ENCODE measurements around the gene DLGAP4. TPM values are rescaled to one million over a fixed set of nuclear protein-coding genes. Genes with fewer than 3 reads are reported as not detected.

The DLGAP4 gene
- total RNA-seq, 5 donors from 2014 or later (not counting 1 experiment from before 2014, with no cell fraction given): 36.4 to 54.4 (median 43.9) TPM

DNA sequence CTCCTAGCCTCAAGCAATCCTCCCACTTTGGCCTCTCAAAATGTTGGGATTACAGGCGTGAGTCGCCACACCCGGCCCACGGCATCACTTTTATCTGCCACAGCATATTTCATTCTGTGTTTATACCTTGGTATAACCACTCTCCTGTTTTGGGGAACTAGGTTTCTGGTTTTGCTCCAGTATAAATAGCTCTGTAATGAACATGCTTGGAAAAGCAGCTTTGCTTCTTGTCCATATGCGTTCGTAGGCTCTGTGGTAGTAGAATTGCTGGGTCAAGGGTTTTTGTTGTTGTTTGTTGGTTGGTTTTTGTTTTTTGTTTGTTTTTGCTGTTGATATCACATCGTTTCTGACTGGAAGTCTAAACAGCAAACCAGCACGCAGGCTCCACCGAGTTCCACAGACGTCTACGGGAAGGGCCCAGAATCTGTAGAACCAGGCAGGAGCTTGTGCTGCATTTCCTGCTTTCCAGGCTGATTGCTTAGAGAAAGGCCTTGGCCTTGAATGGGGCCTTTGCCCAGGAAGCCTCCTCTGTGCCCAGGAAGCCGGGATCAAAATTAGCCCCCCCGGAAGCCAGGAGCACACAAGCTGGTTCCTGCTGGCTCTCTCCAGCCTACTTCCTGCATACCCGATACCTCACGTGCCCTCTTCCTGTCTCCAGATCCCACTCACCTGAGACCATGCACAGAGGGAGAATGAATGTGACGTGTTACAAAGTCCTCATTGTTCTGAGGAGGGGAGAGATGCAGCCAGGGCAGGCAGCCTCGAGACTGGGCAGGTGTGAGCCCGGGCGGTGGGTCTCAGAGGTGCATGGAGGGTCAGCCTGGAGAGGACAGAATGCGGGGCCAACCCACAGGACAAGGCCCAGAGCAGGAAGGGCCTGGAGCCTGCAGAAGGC lies 35.1 kb upstream of the DLGAP4 start:
- Mint-ChIP-seq H3K4me1 (no peaks in the 10 kb centered on the region), H3K36me3 (no peaks in the 10 kb centered on the region), H3K27me3 (peaks cover 4 to 15% of the 10 kb centered on the region in 2 donors), H3K4me3 (no peak overlapping the region), H3K27ac (no peak overlapping the region), H3K9me3 (no peaks in the 10 kb centered on the region)
- CTCF ChIA-PET: no interaction called here
- Histone ChIP-seq H3K4me3 (ENCODE audit: control insufficient read depth in 1 of 2, extremely low read depth in 1 of 2, low read length in 1 of 2) (no peak overlapping the region), H3K9me3 (no peaks in the 10 kb centered on the region), H3K27ac (ENCODE audit: low read length) (no peak overlapping the region), H3K4me1 (ENCODE audit: control insufficient read depth in 1 of 2, extremely low read depth in 1 of 2, insufficient read depth in 2 of 2, low read length in 2 of 2) (no peaks in the 10 kb centered on the region), H3K27me3 (replicated peaks in 1 of 2; ENCODE audit: control insufficient read depth in 2 of 2, extremely low read depth in 1 of 2, insufficient read depth in 2 of 2, low read length in 1 of 2) (peaks cover 0 to 54% of the 10 kb centered on the region in 2 experiments), H3K36me3 (ENCODE audit: control insufficient read depth in 2 of 2, extremely low read depth in 1 of 2, insufficient read depth in 1 of 2, low read length in 1 of 2) (no peaks in the 10 kb centered on the region)
- POLR2A ChIA-PET: no interaction called here
- ATAC-seq (replicated peaks in 1 of 4) (no peak), DNase-seq (no peak)
- WGBS (ENCODE audit: insufficient coverage): 81% methylated on average over 14 of the region's 20 CpGs

DNA sequence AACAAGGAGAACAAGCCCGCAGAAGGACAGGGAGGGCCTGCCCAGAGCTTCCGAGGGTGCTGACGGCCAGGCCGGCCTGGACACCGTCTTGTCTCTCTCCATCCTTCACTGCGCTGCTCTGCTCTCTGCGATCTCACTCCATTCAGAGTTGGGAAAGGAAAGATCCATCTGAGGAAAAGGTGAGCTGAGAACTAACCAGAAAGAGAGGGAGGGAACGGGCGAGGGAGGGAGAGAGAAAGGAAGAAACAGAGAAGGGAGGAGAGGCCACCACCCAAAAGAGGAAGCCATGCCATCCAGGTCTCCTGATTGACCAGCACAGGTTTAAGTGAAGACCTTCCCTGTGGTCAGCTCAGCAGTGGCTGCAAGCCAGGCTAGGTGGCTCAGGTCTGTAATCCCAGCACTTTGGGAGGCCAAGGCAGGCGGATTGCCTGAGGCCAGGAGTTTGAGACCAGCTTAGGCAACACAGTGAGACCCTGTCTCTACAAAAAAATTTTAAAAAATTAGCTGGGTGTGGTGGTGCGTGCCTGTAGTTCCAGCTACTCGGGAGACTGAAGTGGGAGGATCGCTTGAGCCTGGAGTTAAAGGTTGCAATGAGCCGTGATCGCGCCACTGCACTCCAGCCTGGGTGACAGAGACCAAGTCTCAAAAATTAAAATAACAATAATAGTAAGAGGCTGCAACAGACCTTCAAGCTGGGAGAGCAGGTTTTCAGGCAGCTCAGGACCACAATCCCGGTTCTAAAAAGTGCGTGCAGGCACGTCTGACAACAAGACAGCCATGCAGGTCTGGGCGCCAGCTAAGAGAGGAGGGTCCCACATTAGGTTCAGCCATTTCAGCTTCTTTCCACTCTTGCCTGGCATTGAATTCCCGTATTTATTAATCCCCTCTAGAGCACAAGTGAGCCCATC lies 34.2 kb upstream of the DLGAP4 start:
- Histone ChIP-seq H3K27me3 (replicated peaks in 1 of 2; ENCODE audit: control insufficient read depth in 2 of 2, extremely low read depth in 1 of 2, insufficient read depth in 2 of 2, low read length in 1 of 2) (peaks cover 0 to 49% of the 10 kb centered on the region in 2 experiments), H3K4me1 (ENCODE audit: control insufficient read depth in 1 of 2, extremely low read depth in 1 of 2, insufficient read depth in 2 of 2, low read length in 2 of 2) (no peaks in the 10 kb centered on the region), H3K27ac (ENCODE audit: low read length) (no peak overlapping the region), H3K36me3 (ENCODE audit: control insufficient read depth in 2 of 2, extremely low read depth in 1 of 2, insufficient read depth in 1 of 2, low read length in 1 of 2) (no peaks in the 10 kb centered on the region), H3K9me3 (no peaks in the 10 kb centered on the region), H3K4me3 (ENCODE audit: control insufficient read depth in 1 of 2, extremely low read depth in 1 of 2, low read length in 1 of 2) (no peak overlapping the region)
- ATAC-seq (replicated peaks in 1 of 4): no peak
- Mint-ChIP-seq H3K27ac (no peak overlapping the region), H3K36me3 (no peaks in the 10 kb centered on the region), H3K27me3 (peaks cover 4 to 17% of the 10 kb centered on the region in 2 donors), H3K4me3 (no peak overlapping the region), H3K9me3 (no peaks in the 10 kb centered on the region), H3K4me1 (no peaks in the 10 kb centered on the region)
- ChIA-PET POLR2A (no interaction called here), CTCF (interaction anchor here in 1 of 2 donors (0.6 kb wide), 1 partner anchor 209 kb away, joined by 5 read pairs; no protein-coding TSS in a partner anchor)
- no peak for DNase-seq
- WGBS (ENCODE audit: insufficient coverage): 90% methylated on average over 6 of the region's 21 CpGs

DNA sequence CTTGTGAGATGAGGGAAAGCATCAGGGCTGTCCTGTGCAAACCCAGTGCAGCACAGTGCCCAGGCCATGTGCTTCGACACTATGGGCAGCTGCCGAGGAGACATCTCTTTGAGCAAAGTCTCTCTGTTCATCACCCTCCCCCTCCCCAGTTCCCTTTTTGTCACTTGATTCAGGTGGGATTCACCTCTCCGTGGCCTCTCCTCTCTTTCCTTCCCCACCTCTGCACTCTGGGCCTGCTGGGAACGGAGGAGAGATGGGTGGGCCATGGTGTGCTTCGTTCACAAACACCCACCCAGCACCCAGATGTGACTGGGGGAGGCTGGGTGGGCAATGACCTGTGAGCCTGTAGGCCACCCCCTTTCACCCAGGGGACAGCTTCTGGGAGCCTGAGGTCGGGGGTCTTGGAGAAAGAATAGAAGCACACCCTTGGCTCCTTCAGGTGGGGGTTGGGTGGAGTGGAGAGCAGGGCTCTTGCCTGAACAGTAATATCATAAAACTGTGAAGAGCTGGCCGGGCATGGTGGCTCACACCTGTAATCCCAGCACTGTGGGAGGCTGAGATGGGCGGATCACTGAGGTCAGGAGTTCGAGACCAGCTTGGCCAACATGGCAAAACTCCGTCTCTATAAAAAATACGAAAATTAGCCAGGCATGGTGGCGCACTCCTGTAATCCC lies 33.5 kb upstream of the DLGAP4 start:
- no peaks in the 10 kb centered on the region for H3K4me1 Mint-ChIP-seq
- no peak overlapping the region for H3K27ac Mint-ChIP-seq

DNA sequence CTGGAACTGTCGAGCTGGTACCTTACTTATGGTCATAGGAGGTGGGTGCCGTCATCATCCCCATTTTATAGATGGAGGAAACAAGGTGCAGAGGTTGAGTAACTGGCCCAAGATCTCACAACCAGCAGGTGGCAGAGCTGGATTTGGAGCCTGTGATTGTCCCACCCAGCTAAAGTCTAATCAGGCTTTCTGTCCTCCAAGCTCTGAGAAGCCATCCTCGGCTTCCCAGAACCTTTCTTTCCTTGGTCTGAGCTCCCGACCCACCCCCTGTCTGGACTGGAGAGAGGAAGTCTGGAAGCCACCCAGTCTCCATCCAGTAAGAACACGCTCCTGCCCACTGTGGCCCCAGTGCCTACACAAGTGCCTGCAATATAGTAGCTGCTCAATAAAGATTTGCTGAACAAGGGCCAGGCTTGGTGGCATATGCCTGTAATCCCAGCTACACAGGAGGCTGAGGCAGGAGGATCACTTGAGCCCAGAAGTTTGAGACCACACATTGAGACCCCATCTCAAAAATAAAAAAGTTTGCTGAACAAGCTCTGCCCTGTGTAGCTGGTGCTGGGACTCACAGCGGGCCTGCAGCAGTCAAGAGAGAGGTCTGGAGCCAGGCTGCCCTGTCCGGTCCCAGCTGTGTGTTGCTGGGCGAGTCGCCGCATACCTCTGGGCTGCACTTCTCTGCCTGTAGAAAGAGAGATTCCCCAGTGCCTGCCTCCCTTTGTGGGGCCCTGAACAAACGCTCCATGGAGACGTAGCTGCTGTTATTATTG lies 32.5 kb upstream of the DLGAP4 start:
- H3K27ac ChIP-seq (ENCODE audit: low read length): no peak overlapping the region
- Mint-ChIP-seq H3K27ac (no peak overlapping the region), H3K9me3 (no peaks in the 10 kb centered on the region), H3K4me1 (no peaks in the 10 kb centered on the region), H3K36me3 (no peaks in the 10 kb centered on the region), H3K4me3 (no peak overlapping the region), H3K27me3 (peaks cover 4 to 23% of the 10 kb centered on the region in 2 donors)
- H3K36me3 ChIP-seq (ENCODE audit: control insufficient read depth in 2 of 2, extremely low read depth in 1 of 2, insufficient read depth in 1 of 2, low read length in 1 of 2): no peaks in the 10 kb centered on the region
- H3K4me3 ChIP-seq (ENCODE audit: control insufficient read depth in 1 of 2, extremely low read depth in 1 of 2, low read length in 1 of 2): no peak overlapping the region
- peaks cover 0 to 48% of the 10 kb centered on the region in 2 experiments for H3K27me3 ChIP-seq (replicated peaks in 1 of 2; ENCODE audit: control insufficient read depth in 2 of 2, extremely low read depth in 1 of 2, insufficient read depth in 2 of 2, low read length in 1 of 2)
- no peak for ATAC-seq (replicated peaks in 1 of 4)
- H3K9me3 ChIP-seq: no peaks in the 10 kb centered on the region
- 85% methylated on average over 8 of the region's 12 CpGs for WGBS (ENCODE audit: insufficient coverage)
- CTCF ChIA-PET: interaction anchor here in 1 of 2 donors (0.6 to 0.8 kb wide), 2 partner anchors 460 to 481 kb away, joined by 3 read pairs; no protein-coding TSS in a partner anchor
- DNase-seq: peak in 2 of 35 experiments; percentile 5 to 27
- POLR2A ChIA-PET: no interaction called here
- no peaks in the 10 kb centered on the region for H3K4me1 ChIP-seq (ENCODE audit: control insufficient read depth in 1 of 2, extremely low read depth in 1 of 2, insufficient read depth in 2 of 2, low read length in 2 of 2)

More for the DNA sequence above, 33.5 kb upstream of the DLGAP4 start:
- no peak for ATAC-seq (replicated peaks in 1 of 4)
- Mint-ChIP-seq H3K36me3 (no peaks in the 10 kb centered on the region), H3K9me3 (no peaks in the 10 kb centered on the region), H3K4me3 (no peak overlapping the region), H3K27me3 (peaks cover 4 to 17% of the 10 kb centered on the region in 2 donors)
- 81% methylated on average over 9 of the region's 12 CpGs for WGBS (ENCODE audit: insufficient coverage)
- ChIA-PET CTCF (interaction anchor here (0.6 to 0.8 kb wide), 2 partner anchors 209 to 482 kb away, joined by 3 to 5 read pairs; no protein-coding TSS in a partner anchor), POLR2A (no interaction called here)
- Histone ChIP-seq H3K4me1 (ENCODE audit: control insufficient read depth in 1 of 2, extremely low read depth in 1 of 2, insufficient read depth in 2 of 2, low read length in 2 of 2) (no peaks in the 10 kb centered on the region), H3K4me3 (ENCODE audit: control insufficient read depth in 1 of 2, extremely low read depth in 1 of 2, low read length in 1 of 2) (no peak overlapping the region), H3K27me3 (replicated peaks in 1 of 2; ENCODE audit: control insufficient read depth in 2 of 2, extremely low read depth in 1 of 2, insufficient read depth in 2 of 2, low read length in 1 of 2) (peaks cover 0 to 50% of the 10 kb centered on the region in 2 experiments), H3K36me3 (ENCODE audit: control insufficient read depth in 2 of 2, extremely low read depth in 1 of 2, insufficient read depth in 1 of 2, low read length in 1 of 2) (no peaks in the 10 kb centered on the region), H3K9me3 (no peaks in the 10 kb centered on the region), H3K27ac (ENCODE audit: low read length) (no peak overlapping the region)
- no peak for DNase-seq

DNA sequence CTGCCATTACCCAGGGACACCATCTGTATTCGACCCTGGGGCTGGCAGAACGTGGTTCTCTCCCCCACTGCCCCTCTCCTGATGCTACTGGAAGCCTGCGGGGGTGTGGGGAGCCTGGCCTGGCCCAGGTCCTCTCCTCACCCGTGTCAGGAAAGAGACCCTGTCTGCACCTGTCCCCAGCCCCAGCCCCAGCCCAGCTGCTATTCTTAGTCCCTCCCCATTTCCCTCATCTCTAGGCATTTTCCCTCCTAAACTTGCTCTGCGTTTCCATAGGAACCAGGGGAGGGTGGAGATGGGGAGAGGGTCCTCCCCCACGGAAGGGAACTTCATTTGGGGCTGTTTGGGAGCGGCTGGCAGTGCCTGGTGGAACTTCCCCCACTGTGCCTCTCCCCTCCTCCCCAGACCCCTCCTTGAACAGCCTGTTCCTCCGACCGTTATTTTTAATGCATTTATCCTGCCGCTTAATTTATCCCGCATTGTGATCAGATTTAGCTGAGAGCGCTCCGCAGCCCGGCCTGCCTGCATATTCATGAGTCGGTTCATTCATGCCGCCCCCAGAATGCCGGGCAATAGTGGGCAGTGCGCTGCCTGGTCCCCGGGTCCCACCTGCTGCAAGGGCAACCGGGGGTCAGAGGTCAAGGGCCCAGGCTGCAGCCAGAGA lies 31.8 kb upstream of the DLGAP4 start:
- H3K9me3 ChIP-seq: no peaks in the 10 kb centered on the region
- no peaks in the 10 kb centered on the region for H3K36me3 ChIP-seq (ENCODE audit: control insufficient read depth in 2 of 2, extremely low read depth in 1 of 2, insufficient read depth in 1 of 2, low read length in 1 of 2)
- ChIA-PET POLR2A (no interaction called here), CTCF (no interaction called here)
- H3K9me3 Mint-ChIP-seq: no peaks in the 10 kb centered on the region
- WGBS (ENCODE audit: insufficient coverage): 66% methylated on average over 16 of the region's 20 CpGs
- DNase-seq: no peak
- H3K4me3 ChIP-seq (ENCODE audit: control insufficient read depth in 1 of 2, extremely low read depth in 1 of 2, low read length in 1 of 2): no peak overlapping the region
- H3K36me3 Mint-ChIP-seq: no peaks in the 10 kb centered on the region
- H3K4me1 ChIP-seq (ENCODE audit: control insufficient read depth in 1 of 2, extremely low read depth in 1 of 2, insufficient read depth in 2 of 2, low read length in 2 of 2): no peaks in the 10 kb centered on the region
- H3K4me1 Mint-ChIP-seq: no peaks in the 10 kb centered on the region
- H3K4me3 Mint-ChIP-seq: no peak overlapping the region
- peaks cover 4 to 23% of the 10 kb centered on the region in 2 donors for H3K27me3 Mint-ChIP-seq
- no peak overlapping the region for H3K27ac Mint-ChIP-seq
- no peak for ATAC-seq (replicated peaks in 1 of 4)
- H3K27me3 ChIP-seq (replicated peaks in 1 of 2; ENCODE audit: control insufficient read depth in 2 of 2, extremely low read depth in 1 of 2, insufficient read depth in 2 of 2, low read length in 1 of 2): peaks cover 0 to 51% of the 10 kb centered on the region in 2 experiments
- no peak overlapping the region for H3K27ac ChIP-seq (ENCODE audit: low read length)
